Thoracic aorta endothelial cell (primary cell): ENCODE measurements around the gene SAFB. TPM values are rescaled to one million over a fixed set of nuclear protein-coding genes. Genes with fewer than 3 reads are reported as not detected.

Experiments
- small RNA-seq: library from RNA; depleted of rRNA; stranded (forward); fragments of <200 nt; gene quantifications from one replicate; pipeline ENCODE3, GENCODE V24; 2012
- total RNA-seq: library from RNA; depleted of rRNA; stranded (reverse); fragments of >200 nt; gene quantifications from 2 replicates; pipeline ENCODE4 v1.2.3, GENCODE V29; 2012

SAFB gene
- 71.7 and 82.0 TPM in 2 replicates for total RNA-seq

DNA sequence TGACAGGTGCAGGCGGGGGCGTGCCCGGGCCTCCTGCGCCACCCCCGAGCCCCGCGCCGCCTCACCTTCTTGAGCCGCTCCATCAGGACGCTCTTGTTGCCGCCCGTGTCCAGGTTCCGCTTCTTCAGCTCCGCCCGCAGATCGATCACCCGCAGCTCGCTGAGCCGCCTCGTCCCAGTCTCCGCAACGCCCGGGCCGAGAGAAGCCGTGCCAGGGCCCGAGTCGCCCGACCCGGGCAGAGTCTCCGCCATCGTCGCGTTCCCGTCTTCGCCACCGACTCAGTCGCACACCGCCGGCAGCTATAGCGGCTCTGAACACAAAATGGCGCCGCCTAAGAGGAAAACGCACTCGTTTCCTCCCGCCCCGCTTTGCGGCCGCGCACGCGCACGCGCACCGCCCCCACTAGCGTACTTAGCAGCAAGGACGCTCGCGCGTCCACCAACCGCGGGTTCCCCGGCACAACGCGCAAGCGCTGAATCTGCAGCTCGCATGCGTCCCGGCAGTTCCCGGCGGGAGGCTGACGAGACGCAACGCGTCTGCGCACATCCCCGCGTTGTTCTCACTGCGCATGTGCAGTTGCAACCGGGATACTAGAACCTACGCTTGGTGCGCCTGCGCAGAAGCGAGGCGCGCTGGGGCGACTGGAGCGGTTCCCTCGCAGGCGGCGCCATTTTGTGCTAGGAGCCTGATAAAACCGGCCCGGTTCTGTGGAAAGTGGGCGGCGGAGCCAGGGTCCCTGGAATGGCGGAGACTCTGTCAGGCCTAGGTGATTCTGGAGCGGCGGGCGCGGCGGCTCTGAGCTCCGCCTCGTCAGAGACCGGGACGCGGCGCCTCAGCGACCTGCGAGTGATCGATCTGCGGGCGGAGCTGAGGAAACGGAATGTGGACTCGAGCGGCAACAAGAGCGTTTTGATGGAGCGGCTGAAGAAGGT lies at the start of gene SAFB, which contains the start of gene SAFB2:
SAFB (plus strand) TSS at position 619 of the 932 bp plus-strand sequence; CDS start at position 742, 123 bp downstream.
SAFB2 (minus strand) TSS at position 312 of the 932 bp plus-strand sequence; CDS start at position 251, 61 bp downstream.

DNA sequence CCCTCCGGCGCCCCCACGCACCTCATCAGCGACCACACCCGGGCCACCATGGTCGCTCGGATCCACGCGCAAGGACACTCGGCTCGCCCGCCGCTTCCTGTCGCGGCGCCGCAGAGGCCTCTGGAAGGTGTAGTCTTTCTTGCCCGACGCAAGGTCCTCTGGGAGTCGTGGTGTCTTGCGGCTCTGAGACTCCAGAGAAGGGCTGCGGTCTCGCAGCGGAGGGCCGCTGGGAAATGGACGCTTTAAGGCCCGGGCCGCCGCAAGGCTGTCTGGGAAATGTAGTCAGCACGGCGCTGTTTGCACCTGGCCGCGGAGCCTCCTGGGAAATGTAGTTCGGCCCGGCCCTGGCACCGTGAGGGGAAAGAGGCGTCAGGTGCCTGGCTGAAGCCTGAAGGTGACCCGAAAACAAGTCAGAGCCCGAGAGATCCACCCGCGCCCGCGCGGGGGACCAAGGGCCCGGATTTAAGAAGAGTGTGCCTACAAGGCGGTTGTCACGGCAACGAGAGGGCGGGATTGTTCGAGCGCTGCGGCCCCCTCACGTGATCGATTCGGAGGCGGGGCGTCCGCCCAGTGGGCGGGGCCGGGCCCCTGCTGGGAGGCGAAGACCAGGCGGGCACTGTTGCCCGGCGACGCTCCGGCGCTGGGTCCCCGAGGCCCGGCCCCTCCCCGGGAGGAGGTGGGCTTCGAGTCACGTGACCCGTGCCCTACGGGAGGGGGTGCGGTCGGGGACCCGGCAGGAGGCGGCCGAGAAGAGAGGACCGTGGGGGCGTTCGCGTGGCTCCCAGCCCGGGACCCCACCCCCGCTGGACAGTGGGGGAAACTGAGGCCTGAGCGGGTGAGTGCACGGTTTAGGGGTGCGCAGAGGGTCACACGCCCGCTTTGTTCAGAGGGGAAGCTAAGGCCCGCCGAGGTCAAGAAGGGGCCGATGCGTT lies 57.8 kb downstream of the SAFB start, which contains the start of the genes HSD11B1L and MICOS13:
HSD11B1L (plus strand) TSS at position 591 of the 932 bp plus-strand sequence. CDS start 3,806 bp downstream, outside the sequence.
MICOS13 (minus strand) TSS at position 80 of the 932 bp plus-strand sequence; CDS start at position 50, 30 bp downstream.

DNA sequence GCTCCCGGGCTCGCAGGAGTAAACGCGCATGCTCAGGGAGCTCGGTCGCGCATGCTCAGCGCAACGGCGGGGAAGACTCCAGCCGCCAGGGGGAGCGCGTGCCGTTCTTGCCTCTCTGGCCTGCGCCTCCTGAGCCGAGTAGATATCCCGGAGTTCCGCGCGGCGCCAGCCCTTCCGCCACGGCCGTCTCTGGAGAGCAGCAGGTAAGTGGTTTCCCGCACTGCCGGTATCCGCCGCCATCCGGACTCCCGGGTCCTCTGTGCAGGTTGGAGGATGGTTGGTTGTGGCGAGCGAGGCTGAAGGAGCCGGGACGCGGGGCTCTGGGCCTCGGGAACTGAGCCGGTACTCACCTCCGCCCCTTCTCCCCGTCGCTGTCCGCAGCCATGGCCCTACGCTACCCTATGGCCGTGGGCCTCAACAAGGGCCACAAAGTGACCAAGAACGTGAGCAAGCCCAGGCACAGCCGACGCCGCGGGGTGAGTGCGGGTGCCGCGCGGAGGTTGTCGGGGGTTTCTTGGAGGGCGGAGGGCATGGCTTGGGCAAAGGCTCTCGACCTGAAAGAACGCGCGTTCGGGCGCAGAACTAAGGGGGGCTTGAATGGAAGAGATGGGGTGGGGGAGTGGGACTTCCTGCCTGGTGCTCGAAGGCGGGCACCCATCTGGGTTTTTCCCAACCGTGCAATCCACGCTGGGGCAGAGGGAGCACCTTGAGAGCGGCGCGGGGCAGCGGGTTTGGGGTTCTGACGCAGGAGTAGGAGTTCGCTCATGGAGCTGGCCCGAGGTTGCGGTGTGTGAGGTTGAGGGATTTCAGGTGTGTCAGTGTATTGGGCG lies 67.5 kb downstream of the SAFB start, which contains the start of gene RPL36:
RPL36 (plus strand) TSS at position 171 of the 830 bp plus-strand sequence; CDS start at position 384, 213 bp downstream.

Small RNA genes within 50 kb of the gene (small RNA-seq; reads per million reads assigned to genes)
- gene SNRPEP4: not detected

Other genes starting within 250 kb of the SAFB start
- not detected in 2 replicates for gene ZNRF4, start 167.7 kb upstream of the SAFB start, total RNA-seq
- gene TINCR, start 55.1 kb upstream of the SAFB start, total RNA-seq: not detected in 2 replicates
- gene SAFB2, start 307 bp upstream of the SAFB start, total RNA-seq: 46.7 and 58.9 TPM in 2 replicates
- 18.9 and 19.5 TPM in 2 replicates for gene MICOS13, start 57.4 kb downstream of the SAFB start, total RNA-seq
- 3.2 and 3.5 TPM in 2 replicates for gene HSD11B1L, start 57.9 kb downstream of the SAFB start, total RNA-seq
- gene RPL36, start 67.2 kb downstream of the SAFB start, total RNA-seq: 229 and 241 TPM in 2 replicates
- 91.6 and 92.0 TPM in 2 replicates for gene LONP1, start 97.1 kb downstream of the SAFB start, total RNA-seq
- not detected in 2 replicates for gene CATSPERD, start 97.6 kb downstream of the SAFB start, total RNA-seq
- 0.40 and 0.65 TPM in 2 replicates for gene PRR22, start 161.7 kb downstream of the SAFB start, total RNA-seq
- gene DUS3L, start 168.1 kb downstream of the SAFB start, total RNA-seq: 20.0 and 28.7 TPM in 2 replicates
- not detected in 2 replicates for gene NRTN, start 182.0 kb downstream of the SAFB start, total RNA-seq
- gene FUT6, start 216.6 kb downstream of the SAFB start, total RNA-seq: not detected in 2 replicates
- gene FUT3, start 228.4 kb downstream of the SAFB start, total RNA-seq: not detected in 2 replicates
- not detected in 2 replicates for gene FUT5, start 247.5 kb downstream of the SAFB start, total RNA-seq